ENCODE results near the gene GRIA3. TPM values are rescaled to one million over a fixed set of nuclear protein-coding genes. Genes with fewer than 3 reads are reported as not detected.

The GRIA3 gene
- total RNA-seq, 1 donor from 2014 or later = 12.4 TPM

DNA sequence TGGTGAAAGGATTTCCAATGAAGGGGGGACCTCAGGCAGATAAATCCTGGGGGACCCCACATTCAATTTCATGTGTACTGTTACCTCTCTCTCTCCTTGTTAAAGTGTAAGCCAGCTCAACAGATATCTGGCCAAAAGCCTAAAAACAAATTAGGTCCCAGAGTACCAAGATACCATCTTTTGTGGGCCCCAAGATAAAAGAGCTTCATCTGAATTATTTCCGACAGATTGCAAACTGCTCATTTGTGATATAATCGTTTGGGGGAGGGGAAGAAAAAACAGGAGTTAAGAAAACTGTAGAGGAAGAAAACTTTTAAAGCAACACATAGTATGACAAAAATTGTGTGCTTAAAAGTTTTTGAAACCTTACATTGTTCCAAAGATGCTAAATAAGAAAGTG, 33.6 kb downstream of the GRIA3 start:
- TF ChIP-seq, protein P1, sequence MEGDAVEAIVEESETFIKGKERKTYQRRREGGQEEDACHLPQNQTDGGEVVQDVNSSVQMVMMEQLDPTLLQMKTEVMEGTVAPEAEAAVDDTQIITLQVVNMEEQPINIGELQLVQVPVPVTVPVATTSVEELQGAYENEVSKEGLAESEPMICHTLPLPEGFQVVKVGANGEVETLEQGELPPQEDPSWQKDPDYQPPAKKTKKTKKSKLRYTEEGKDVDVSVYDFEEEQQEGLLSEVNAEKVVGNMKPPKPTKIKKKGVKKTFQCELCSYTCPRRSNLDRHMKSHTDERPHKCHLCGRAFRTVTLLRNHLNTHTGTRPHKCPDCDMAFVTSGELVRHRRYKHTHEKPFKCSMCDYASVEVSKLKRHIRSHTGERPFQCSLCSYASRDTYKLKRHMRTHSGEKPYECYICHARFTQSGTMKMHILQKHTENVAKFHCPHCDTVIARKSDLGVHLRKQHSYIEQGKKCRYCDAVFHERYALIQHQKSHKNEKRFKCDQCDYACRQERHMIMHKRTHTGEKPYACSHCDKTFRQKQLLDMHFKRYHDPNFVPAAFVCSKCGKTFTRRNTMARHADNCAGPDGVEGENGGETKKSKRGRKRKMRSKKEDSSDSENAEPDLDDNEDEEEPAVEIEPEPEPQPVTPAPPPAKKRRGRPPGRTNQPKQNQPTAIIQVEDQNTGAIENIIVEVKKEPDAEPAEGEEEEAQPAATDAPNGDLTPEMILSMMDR (conservative IDR thresholded peaks at IDR 0.05) = no peak
- Mint-ChIP-seq H3K27me3 (no peaks in the 10 kb centered on the region), H3K4me3 (no peak overlapping the region), H3K27ac (no peak overlapping the region), H3K9me3 (no peaks in the 10 kb centered on the region), H3K36me3 (no peaks in the 10 kb centered on the region), H3K4me1 (ENCODE audit: unreplicated experiment) (no peaks in the 10 kb centered on the region)
- no peak for DNase-seq (ENCODE audit: extremely low spot score, unreplicated experiment)

DNA sequence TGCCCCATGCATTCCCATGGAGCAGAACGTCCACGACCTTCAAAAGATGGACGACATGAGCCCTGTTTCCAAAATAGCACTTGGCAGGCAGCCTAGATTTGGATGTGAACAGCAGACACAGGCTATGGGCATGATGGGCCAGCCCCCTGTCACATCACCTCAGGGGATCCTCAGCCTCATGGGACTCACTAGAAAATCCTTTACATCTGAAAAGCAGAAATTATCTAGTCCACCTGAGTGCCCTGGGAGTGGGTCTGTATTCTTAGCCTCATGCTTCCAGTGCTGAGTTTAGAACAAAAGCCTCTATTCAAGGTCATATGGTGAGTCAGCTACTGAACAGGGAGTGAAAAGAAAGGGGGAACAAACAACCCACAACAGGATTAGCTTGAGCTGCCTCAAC, 35.8 kb downstream of the GRIA3 start:
- Mint-ChIP-seq H3K9me3 (no peaks in the 10 kb centered on the region), H3K27me3 (no peaks in the 10 kb centered on the region), H3K4me3 (no peak overlapping the region), H3K27ac (no peak overlapping the region), H3K36me3 (no peaks in the 10 kb centered on the region), H3K4me1 (ENCODE audit: unreplicated experiment) (no peaks in the 10 kb centered on the region)
- TF ChIP-seq, protein P1 (conservative IDR thresholded peaks at IDR 0.05) = no peak
- no peak for DNase-seq (ENCODE audit: extremely low spot score, unreplicated experiment)

DNA sequence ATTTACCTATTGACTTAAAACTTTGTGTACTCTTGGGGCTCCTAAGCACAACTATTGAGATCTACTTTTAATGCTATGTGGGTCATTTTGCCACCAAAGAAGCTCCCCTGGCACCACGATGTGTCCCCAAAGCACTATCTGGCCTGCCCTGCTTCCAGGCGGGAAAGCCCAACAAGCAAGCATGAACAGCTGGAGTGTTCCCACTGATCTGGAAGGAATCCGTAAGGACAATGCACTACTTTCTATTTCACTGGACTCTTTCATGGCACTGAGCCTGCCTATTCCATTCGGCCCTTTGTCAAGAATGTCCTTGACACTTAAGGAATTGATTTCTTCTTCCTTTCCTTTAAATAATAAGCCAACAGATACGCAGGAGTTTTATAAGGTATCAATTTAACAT, 38.8 kb downstream of the GRIA3 start:
- H3K36me3 Mint-ChIP-seq = no peaks in the 10 kb centered on the region
- no peaks in the 10 kb centered on the region for H3K4me1 Mint-ChIP-seq (ENCODE audit: unreplicated experiment)
- TF ChIP-seq, protein P1 (conservative IDR thresholded peaks at IDR 0.05) = no peak
- DNase-seq (ENCODE audit: extremely low spot score, unreplicated experiment) = no peak
- no peaks in the 10 kb centered on the region for H3K9me3 Mint-ChIP-seq
- H3K27ac Mint-ChIP-seq = no peak overlapping the region
- H3K4me3 Mint-ChIP-seq = no peak overlapping the region
- H3K27me3 Mint-ChIP-seq = no peaks in the 10 kb centered on the region

DNA sequence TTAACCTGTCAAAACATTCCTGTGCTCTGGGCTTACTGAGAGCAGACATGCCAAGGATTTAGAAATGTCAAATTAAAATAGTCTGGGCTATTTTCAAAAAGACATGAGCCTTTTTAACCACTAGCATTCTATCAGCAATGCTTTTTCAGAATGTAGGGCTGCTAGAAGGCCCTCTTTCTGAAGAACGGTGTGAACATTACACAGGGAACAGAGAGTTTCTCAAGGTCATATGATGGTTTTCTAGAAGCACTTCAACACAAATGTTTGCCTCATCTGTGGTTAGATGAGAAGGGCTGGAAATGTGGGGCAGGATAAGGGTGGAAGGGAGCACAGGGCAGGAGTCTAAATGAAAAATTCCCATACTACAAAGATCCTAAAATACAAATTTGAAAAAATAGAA, 39.3 kb downstream of the GRIA3 start:
- Mint-ChIP-seq H3K4me3 (no peak overlapping the region), H3K9me3 (no peaks in the 10 kb centered on the region), H3K27ac (no peak overlapping the region), H3K36me3 (no peaks in the 10 kb centered on the region), H3K27me3 (no peaks in the 10 kb centered on the region), H3K4me1 (ENCODE audit: unreplicated experiment) (no peaks in the 10 kb centered on the region)
- DNase-seq (ENCODE audit: extremely low spot score, unreplicated experiment) = no peak
- TF ChIP-seq, protein P1 (conservative IDR thresholded peaks at IDR 0.05) = no peak

DNA sequence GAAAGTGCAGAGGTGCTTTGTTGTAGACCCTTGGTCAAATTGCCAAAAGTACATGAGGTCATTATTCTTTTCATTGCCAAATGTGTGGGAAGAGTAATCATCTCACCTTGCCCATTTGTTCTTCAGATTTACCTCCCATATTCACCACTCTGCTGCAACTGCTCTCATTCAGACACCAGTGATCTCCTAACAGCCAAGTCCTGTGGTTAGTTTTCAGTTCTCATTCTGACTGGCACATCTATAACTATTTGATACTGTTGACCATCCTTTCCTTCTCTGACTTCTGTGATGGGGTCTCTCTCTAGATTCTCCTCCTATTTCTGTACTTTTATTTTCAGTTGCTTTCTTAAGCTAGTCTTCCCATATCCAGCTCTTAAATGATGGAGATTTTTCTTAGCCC, 39.8 kb downstream of the GRIA3 start:
- Mint-ChIP-seq H3K27me3 (no peaks in the 10 kb centered on the region), H3K9me3 (no peaks in the 10 kb centered on the region), H3K4me1 (ENCODE audit: unreplicated experiment) (no peaks in the 10 kb centered on the region), H3K4me3 (no peak overlapping the region), H3K36me3 (no peaks in the 10 kb centered on the region), H3K27ac (no peak overlapping the region)
- no peak for DNase-seq (ENCODE audit: extremely low spot score, unreplicated experiment)
- TF ChIP-seq, protein P1 (conservative IDR thresholded peaks at IDR 0.05) = no peak

DNA sequence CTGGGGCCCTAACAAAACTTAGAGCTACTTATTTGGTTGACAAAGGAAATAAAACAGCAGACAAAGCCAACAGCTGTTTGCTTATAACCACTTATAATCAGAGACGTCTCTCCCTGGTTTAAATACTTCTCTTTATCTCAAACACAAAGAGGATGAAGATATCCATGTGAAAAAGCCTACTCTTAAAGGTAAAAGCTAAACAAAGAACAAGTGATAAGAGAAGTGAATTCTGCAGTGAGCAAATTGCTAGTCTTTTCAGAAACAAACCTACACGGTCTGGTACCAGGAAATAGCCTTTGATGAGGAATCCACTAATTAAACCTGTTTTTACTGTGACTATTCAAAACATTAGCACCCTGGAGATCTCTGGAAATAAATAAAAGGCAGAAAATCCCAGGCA, 46.7 kb downstream of the GRIA3 start:
- no peaks in the 10 kb centered on the region for H3K9me3 Mint-ChIP-seq
- no peak overlapping the region for H3K4me3 Mint-ChIP-seq
- TF ChIP-seq, protein P1 (conservative IDR thresholded peaks at IDR 0.05) = no peak
- H3K4me1 Mint-ChIP-seq (ENCODE audit: unreplicated experiment) = no peaks in the 10 kb centered on the region
- no peaks in the 10 kb centered on the region for H3K27me3 Mint-ChIP-seq
- no peak overlapping the region for H3K27ac Mint-ChIP-seq
- no peak for DNase-seq (ENCODE audit: extremely low spot score, unreplicated experiment)
- H3K36me3 Mint-ChIP-seq = no peaks in the 10 kb centered on the region
